Ishikawa (cell line): ENCODE measurements around the gene MYH7B.
A peak's percentile ranks its signal among the peaks of the same experiment; 100 is the strongest.

Experiments
- CEBPB ChIP-seq: IDR thresholded peaks from 2 replicates; pipeline ENCODE4 v1.6.1; 2012
- CREB1 ChIP-seq: IDR thresholded peaks from 2 replicates; pipeline ENCODE4 v1.6.1; 2012; ENCODE audit warnings: low read depth
- EGR1 ChIP-seq: IDR thresholded peaks from 2 replicates; pipeline ENCODE4 v1.6.1; 2012
- EP300 ChIP-seq: IDR thresholded peaks from 2 replicates; pipeline ENCODE4 v1.6.1; 2012; ENCODE audit warnings: borderline replicate concordance
- FOXM1 ChIP-seq: IDR thresholded peaks from 2 replicates; pipeline ENCODE4 v1.6.1; 2012; ENCODE audit warnings: low read depth, borderline replicate concordance
- MAX ChIP-seq: IDR thresholded peaks from 2 replicates; pipeline ENCODE4 v1.6.1; 2012
- NFIC ChIP-seq: IDR thresholded peaks from 2 replicates; pipeline ENCODE4 v1.6.1; 2012
- RAD21 ChIP-seq: IDR thresholded peaks from 2 replicates; pipeline ENCODE4 v1.6.1; 2012; ENCODE audit warnings: low read depth
- REST ChIP-seq: IDR thresholded peaks from 2 replicates; pipeline ENCODE4 v1.6.1; 2012; ENCODE audit warnings: low read depth, mild to moderate bottlenecking
- TAF1 ChIP-seq: IDR thresholded peaks from 2 replicates; pipeline ENCODE4 v1.6.1; 2012; ENCODE audit warnings: low read depth, mild to moderate bottlenecking
- TCF12 ChIP-seq: IDR thresholded peaks from 2 replicates; pipeline ENCODE4 v1.6.1; 2012; ENCODE audit warnings: low read depth
- TEAD4 ChIP-seq: IDR thresholded peaks from 2 replicates; pipeline ENCODE4 v1.6.1; 2012
- USF1 ChIP-seq: IDR thresholded peaks from 2 replicates; pipeline ENCODE4 v1.6.1; 2012
- YY1 ChIP-seq: IDR thresholded peaks from 2 replicates; pipeline ENCODE4 v1.6.1; 2012; ENCODE audit warnings: low read depth
- ZBTB7A ChIP-seq: IDR thresholded peaks from 2 replicates; pipeline ENCODE4 v1.6.1; 2012; ENCODE audit warnings: low read depth

MYH7B gene

GRCh38 chr20:35001596-35002362 lies 46.1 kb downstream of the MYH7B start:
- TF ChIP-seq RAD21 (peak; percentile 24; the same call in 1 of the 2 replicates), YY1 (no peak), CREB1 (no peak), CEBPB (no peak), TAF1 (no peak)

- TF ChIP-seq TEAD4 (no peak), MAX (no peak), REST (no peak), TCF12 (no peak), FOXM1 (no peak), YY1 (no peak), TAF1 (no peak), NFIC (no peak), CEBPB (no peak), RAD21 (no peak), EP300 (no peak), USF1 (no peak)
These were observed 47.0 kb downstream of the MYH7B start for GRCh38 chr20:35002426-35003210.

GRCh38 chr20:35003211-35004031 lies 47.8 kb downstream of the MYH7B start:
- no peak for TF ChIP-seq RAD21
- no peak for TF ChIP-seq EGR1
- TF ChIP-seq YY1: no peak
- no peak for TF ChIP-seq NFIC
- TF ChIP-seq EP300: no peak

GRCh38 chr20:35004051-35004725 lies 48.5 kb downstream of the MYH7B start:
- TF ChIP-seq NFIC (no peak), USF1 (no peak), CREB1 (no peak), MAX (no peak), FOXM1 (no peak), TAF1 (no peak), EP300 (no peak), YY1 (no peak), ZBTB7A (no peak), REST (no peak), RAD21 (no peak), TCF12 (no peak), CEBPB (no peak), TEAD4 (no peak), EGR1 (no peak)
